Fibroblast of skin of left quadriceps (primary cell): Measurements from ENCODE around the gene AGAP5.

ENCODE experiments used
- DNase-seq, 2 experiments: peaks; one replicate each; pipeline ENCODE4 v3.0.0-alpha.2; 2013; ENCODE audit warnings: low read depth in 2 of 2

The AGAP5 gene

GRCh38 chr10:73655257-73655989, 42.5 kb downstream of the AGAP5 start:
- DNase-seq = no peak

- DNase-seq = no peak
Observed at GRCh38 chr10:73653701-73654100, 44.2 kb downstream of the AGAP5 start.

DNA sequence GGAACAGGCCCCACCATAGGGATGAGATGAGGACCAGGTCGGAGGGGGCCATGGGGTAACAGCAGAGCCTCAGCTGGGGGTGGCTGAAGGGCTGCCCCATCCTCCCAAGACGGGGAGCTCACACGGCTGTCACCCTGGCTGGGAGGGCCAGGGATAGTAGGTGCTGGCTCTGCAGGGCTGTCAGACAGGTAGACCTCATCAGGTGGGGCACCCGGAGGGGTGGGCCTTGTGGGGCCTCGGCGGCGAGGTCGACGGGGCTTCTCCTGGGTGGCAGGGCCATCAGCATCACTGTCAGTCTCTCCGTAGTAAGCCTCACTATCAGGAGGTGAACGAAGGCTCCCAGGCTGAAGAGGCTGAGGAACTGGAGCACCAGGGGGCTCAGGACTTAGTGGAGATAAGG, 44.7 kb downstream of the AGAP5 start:
- no peak for DNase-seq

DNA sequence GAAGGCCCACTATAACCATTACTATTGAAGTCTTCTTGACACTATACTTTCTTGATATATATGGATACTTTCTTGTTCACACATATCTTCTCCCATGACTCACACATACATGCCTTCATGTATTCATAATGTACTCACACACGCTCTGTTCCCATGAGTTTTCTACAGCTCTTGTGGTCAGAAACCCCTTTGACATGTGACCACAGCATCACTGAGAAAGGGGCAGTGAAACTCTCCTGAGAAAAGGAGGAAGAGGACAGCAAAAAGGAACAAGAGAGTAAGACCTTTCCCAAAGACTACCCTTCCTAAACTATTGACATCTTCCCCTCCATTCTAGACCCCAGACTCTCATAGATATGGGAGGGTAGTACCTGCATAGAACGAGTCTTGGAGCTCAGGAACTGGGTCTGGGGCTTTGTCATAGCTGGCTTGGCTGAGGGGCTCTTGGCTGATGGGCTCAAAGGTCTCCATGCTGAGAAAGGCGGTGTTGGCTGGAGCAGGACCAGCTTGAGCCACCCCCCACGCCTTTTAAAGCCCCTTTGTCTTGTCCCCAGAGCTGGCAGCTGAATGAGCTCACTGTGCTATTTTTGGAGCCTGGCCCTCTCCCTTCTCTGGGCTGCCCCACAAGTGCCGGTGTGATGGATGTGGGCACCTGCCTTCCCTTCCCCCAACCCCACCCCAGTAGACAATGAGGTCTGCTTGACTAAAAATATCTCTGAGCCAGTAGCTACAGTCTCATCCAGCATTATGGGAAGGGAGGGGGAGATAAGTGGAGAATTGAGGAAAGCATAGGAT, 47.2 kb downstream of the AGAP5 start:
- DNase-seq = peak; percentile 73

DNA sequence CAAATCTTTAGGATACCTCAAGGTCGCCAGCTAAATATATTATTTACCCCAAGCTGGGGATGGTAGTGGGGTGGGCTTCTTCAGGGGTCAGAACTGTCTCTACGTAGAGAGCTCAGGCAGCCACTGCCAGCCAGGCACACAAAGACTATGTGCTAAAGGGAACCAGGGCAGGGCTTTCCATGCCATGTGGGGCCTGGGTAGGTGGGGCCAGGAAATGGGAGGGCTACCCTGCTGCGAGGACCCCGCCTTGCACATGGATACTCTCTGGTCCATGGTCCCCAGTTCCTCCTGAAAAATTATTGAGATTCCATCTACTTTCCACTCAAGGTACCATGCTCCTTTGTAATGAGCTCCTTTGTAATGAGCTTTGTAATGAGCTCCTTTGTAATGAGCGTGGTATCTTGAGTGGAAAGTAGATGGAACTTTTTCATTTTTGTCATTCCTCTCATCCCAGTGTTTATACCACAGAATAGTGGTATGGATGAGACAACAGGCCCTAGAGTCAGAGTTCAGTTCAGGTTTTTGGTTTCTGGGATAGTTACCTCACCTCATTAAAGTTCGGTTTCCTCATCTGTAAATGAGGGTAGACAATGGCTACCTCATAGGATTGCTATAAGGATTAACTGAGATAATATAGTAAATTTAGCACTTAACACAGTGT, 47.9 kb downstream of the AGAP5 start:
- DNase-seq = peak; percentile 28 to 38

GRCh38 chr10:73648975-73649829, 48.7 kb downstream of the AGAP5 start:
- DNase-seq = no peak

- no peak for DNase-seq
Observed at GRCh38 chr10:73647875-73648651, 49.8 kb downstream of the AGAP5 start.

DNA sequence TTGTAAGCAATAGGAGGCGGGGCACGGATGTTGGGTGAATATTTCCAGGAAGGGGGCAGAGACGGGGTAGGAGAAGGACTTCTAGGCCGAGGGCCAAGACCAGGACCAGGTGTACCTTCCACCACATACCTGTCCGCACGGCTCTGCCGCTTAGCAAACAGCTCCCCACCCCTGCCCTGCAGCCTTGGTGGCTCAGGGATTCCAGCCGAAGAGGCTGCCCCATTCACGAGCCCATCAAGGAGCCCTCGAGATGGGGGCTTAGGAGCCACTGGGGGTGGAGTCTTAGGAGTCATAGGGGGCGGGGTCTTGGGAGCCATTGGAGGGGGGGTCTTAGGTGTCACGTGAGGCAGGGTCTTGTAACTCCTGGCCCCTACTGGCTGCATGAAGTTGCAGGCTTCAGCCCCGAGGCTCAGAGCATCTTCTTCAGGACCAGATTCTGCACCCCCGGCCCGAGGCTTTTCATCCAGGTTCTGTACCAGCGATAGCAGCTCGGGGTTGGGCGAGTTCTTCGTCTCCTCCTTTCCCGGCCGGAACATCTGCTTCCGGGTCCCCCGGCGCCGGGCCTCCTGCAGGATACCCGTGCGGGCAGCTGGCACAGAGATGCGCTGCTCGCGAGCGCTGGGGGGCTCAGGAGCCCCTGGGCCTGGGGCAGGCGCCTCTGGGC, 50.6 kb downstream of the AGAP5 start:
- peak in 1 of 2 experiments; percentile 23 for DNase-seq

DNA sequence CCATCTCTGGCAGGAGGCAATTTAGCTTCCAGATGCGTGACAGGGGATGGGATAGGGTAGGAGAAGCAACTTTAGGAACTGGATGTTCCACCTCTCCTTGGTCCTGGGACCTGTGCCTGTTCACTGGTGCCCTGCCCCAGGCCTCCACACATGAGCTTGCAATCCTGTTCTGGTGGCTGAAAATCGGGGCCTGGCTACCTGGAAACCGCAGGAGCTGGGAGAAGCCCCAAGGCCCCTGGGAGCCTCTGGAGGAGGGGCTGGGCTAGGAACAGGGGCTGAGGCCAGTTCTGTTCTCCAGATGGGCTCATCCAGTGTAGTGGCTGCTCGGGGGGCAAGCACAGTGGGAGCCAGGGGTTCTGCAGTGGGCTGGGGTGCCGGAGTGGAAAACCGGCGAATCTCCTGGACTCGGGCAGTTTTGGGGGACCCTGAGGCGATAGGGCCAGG, 51.3 kb downstream of the AGAP5 start:
- DNase-seq = no peak

GRCh38 chr10:73645251-73645650, 52.7 kb downstream of the AGAP5 start:
- DNase-seq = no peak

DNA sequence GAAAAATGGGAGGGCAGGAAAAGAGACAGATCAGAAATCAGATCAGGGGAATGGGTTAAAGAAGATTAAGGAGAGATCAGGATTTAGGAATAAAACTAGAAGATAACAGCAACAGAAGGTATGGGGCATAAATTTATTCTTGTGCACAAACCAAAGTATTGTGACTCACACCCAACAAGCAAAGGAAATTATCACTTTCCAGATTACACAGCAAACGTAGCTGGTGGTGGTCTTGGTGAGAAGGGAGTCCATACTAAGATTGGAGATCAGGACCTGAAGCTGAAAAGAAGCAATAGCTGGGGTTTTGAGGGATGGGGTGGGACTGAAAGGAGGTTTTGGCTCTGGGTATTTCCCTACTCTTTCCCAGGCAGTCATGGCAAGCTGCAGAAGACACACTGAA, 53.1 kb downstream of the AGAP5 start:
- DNase-seq = no peak

GRCh38 chr10:73644015-73644743, 53.7 kb downstream of the AGAP5 start:
- peak; percentile 37 to 44 for DNase-seq

DNA sequence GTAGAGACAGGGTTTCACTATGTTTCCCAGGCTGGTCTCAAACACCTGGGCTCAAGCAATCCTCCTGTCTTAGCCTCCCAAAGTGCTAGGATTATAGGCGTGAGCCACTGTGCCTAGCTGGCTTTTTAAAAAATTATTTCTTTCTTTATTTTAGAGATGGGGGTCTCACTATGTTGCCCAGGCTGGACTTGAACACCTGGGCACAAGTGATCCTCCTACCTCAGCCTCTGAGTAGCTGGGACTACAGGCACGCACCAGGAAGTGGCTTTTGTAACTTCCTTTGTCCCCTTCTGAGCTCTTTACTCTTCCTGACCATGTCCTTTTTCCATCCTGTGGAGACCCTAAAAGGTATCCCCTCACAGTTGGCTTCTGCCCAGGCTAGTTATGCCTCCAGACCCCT, 54.5 kb downstream of the AGAP5 start:
- DNase-seq = no peak

GRCh38 chr10:73641328-73642060, 56.4 kb downstream of the AGAP5 start, which contains the start of gene MYOZ1:
Gene MYOZ1, minus strand, starts transcription at chr10:73641474. Its CDS starts 1,457 bp downstream, at chr10:73640017.
- DNase-seq = no peak

- DNase-seq = no peak
Observed at GRCh38 chr10:73639286-73639685, 58.6 kb downstream of the AGAP5 start.

DNA sequence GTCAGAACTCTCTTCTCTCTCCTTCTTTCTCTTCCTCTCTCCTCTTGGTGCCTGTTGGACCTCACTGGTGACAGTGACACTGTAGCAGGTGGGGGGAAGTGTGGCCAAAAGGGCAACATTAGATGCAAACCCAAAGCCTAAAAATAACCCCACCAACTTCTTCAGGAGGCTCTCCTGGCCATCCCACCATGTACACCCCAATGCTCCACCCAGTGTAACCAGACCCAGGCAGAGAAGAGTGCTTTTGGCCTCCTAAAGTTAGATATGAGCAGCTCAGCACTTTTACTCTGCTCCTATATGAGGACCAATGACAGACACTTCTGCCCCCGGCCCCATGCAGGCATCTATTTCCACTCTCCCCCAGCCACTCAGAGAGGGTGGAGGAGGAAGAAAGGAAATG, 62.1 kb downstream of the AGAP5 start:
- DNase-seq = no peak

DNA sequence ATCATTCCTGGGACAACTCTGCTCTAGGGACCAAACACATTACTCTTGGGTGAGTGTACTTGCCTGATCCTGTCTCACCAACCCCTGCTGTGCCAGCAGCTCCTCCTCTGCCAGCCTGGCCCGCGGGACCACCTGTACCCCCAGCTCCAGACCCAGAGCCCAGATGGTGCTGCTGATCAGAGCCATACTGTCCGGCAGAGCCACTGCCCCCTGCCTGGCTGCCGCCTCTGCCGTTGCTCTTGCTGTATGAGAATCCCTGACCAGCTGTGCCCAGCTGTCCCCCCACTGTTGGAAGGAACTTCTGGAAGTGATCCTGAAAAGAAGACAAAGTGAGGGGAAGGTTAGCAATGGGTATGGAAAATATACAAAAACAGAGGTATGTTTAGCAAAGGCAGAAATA, 63.5 kb downstream of the AGAP5 start:
- no peak for DNase-seq

DNA sequence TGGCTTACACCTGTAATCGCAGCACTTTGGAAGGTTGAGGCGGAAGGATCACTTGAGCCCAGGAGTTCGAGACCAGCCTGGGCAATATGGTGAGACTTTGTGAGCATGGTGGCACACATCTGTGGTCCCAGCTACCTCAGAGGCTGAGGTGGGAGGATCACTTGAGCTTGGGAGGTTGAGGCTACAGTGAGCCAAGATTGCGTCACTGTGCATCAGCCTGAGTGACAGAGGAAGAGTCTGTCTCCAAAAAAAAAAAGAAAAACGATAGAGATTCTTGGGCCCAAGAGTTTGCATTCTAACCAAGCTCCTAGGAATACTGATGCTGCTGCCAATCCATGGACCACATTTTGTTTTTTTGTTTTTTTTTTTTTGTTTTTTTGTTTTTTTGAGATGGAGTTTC, 68.7 kb downstream of the AGAP5 start:
- DNase-seq = no peak

- DNase-seq = no peak
Observed at GRCh38 chr10:73628405-73628804, 69.5 kb downstream of the AGAP5 start.
